Measurements from ENCODE around the gene MAST4.
A peak's percentile ranks its signal among the peaks of the same experiment; 100 is the strongest.

Gene MAST4

DNA sequence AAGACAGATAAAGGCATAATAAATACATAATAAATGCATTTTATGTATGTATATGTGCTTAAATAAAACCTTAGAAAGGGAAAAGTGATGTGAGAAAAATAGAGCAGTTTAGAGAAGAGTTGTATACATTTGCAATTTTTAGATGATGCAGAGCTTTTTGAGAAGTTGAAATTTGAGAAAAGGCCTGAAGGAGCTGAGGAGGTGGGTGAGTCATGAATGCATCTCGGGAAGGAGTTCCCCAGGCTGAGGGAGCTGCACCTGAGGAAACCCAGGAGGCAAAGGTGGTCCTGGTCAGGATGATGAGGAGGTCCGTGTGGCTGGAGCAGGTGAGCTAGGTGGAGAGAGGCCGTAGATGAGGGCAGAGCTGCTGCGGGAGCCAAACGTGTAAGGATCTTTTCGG is 617.8 kb downstream of the MAST4 start:
- in situ Hi-C loops (cut with HindIII; ENCODE audit: low pct_ligation_motif_present, low sequenced_read_pairs), result no loop called here
- no peaks in the 10 kb centered on the region for H3K36me3 ChIP-seq (replicated peaks)
- no peaks in the 10 kb centered on the region for H3K27me3 ChIP-seq (replicated peaks)
- no peak overlapping the region for H3K4me3 ChIP-seq (ENCODE audit: low read depth, low read length)
- TF ChIP-seq, protein P1, sequence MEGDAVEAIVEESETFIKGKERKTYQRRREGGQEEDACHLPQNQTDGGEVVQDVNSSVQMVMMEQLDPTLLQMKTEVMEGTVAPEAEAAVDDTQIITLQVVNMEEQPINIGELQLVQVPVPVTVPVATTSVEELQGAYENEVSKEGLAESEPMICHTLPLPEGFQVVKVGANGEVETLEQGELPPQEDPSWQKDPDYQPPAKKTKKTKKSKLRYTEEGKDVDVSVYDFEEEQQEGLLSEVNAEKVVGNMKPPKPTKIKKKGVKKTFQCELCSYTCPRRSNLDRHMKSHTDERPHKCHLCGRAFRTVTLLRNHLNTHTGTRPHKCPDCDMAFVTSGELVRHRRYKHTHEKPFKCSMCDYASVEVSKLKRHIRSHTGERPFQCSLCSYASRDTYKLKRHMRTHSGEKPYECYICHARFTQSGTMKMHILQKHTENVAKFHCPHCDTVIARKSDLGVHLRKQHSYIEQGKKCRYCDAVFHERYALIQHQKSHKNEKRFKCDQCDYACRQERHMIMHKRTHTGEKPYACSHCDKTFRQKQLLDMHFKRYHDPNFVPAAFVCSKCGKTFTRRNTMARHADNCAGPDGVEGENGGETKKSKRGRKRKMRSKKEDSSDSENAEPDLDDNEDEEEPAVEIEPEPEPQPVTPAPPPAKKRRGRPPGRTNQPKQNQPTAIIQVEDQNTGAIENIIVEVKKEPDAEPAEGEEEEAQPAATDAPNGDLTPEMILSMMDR (IDR thresholded peaks at IDR 0.05; ENCODE audit: low read depth, low read length, missing control alignments), result no peak
- no peak for DNase-seq
- H3K27ac ChIP-seq, result no peak overlapping the region

DNA sequence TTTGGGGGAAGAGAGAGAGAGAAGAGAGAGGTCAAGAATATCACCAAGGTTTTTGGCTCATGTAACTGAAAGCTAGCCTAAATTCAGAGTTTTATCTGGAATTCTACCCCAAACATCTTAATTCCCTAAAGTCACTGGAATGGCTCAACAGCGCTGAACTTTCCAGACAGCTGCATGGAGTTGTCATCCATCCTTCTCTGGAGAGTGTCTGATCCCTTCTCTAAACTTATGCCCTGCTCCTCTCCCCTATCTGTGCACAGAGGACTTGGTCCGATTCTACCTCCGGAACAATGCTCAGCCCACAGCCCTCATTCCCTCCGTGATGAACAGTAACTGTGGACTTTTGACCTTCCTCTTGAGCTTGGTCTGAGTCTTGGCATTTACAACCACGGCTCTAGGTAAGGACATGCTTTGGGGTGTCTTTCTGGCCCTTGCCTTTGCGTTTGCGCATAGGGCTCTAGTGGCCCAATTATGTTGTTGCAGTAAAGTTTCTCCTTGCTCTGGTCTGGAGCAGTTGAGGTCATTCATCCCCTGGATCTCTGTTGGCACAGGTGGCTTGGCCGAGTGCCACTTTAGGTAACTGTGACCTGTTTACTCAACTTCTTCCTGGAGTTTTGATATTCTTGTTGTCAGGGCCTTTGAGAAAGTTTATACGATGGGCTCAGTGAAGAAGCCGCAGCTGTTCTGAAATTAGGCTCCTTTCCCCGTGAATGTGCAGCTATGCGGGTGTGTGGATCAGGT is 618.7 kb downstream of the MAST4 start:
- H3K27ac ChIP-seq, result no peak overlapping the region
- H3K4me3 ChIP-seq (ENCODE audit: low read depth, low read length), result no peak overlapping the region
- H3K27me3 ChIP-seq (replicated peaks), result no peaks in the 10 kb centered on the region
- TF ChIP-seq, protein P1 (IDR thresholded peaks at IDR 0.05; ENCODE audit: low read depth, low read length, missing control alignments), result no peak
- in situ Hi-C loops (cut with HindIII; ENCODE audit: low pct_ligation_motif_present, low sequenced_read_pairs), result no loop called here
- no peak for DNase-seq
- H3K36me3 ChIP-seq (replicated peaks), result no peaks in the 10 kb centered on the region

DNA sequence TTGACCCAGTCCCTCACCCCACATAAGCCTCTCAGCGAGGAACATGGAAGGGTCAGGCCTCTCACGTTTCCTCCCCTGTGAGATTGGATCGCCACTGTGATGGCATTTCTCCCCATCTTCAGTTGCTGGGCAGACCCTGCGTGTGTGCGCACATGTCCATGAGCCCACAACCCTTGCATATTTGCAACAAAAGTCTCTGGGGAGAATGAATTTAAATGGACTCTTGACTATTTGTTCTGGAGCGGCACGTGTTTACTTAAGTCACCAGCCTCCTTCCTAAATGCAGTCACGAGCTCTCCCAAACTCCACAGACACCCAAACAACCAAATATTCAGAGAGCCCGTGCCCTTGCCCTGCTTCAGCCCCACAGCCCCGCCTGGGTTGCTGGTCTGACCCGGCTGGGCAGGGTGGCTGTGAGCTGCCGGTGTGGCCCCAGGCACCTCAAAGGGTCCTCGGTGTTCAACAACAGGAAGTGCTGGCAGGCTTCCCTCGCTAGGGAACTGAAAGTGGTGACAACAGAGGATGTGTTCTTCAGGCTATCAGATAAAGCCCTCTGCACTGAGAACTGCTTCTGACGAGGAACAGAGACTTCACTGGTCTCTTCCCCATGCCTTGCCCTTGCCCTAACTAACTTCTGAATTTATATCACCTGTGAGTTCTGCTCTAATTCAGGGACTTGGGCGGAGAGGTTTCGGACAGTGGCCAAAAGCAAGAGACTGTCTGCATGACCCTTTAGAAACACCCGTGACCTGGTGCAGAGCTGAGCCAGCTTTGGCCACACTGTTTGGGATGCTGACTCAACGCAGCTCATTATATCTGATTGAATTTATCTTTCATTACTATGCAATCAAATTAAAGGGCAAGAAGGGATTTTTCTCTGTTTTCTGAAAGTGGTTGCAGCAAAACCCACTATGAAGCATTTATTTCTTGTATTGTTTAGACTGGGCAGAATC is 619.6 kb downstream of the MAST4 start:
- in situ Hi-C loops (cut with HindIII; ENCODE audit: low pct_ligation_motif_present, low sequenced_read_pairs), result no loop called here
- H3K4me3 ChIP-seq (ENCODE audit: low read depth, low read length), result no peak overlapping the region
- H3K27ac ChIP-seq, result no peak overlapping the region
- TF ChIP-seq, protein P1 (IDR thresholded peaks at IDR 0.05; ENCODE audit: low read depth, low read length, missing control alignments), result no peak
- DNase-seq, result peak; percentile 28
- no peaks in the 10 kb centered on the region for H3K36me3 ChIP-seq (replicated peaks)
- no peaks in the 10 kb centered on the region for H3K27me3 ChIP-seq (replicated peaks)

DNA sequence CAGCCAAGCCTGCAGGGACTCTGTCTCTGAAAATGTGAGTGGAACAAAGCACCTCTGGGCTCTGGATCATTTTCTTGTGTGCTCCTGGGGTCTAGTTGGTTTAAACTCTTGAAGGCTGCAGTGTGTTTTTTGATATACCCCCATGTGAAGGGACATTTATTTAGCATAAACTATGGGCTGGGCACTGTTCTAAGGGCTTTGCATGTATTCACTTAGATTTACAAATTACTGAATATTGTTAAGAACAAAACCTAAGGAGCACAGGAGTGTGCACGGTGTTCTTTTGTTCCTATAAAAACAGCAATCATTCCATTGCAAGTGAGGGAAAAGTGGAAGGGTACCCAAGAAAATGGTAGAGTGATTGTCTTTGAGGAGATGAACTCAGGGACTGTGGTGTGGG is 620.4 kb downstream of the MAST4 start:
- in situ Hi-C loops (cut with HindIII; ENCODE audit: low pct_ligation_motif_present, low sequenced_read_pairs), result no loop called here
- TF ChIP-seq, protein P1 (IDR thresholded peaks at IDR 0.05; ENCODE audit: low read depth, low read length, missing control alignments), result no peak
- Histone ChIP-seq H3K4me3 (ENCODE audit: low read depth, low read length) (no peak overlapping the region), H3K27ac (no peak overlapping the region), H3K27me3 (replicated peaks) (no peaks in the 10 kb centered on the region), H3K36me3 (replicated peaks) (no peaks in the 10 kb centered on the region)
- no peak for DNase-seq

Measured in brain microvascular endothelial cell (primary cell).